ENCODE results near the gene GDF15.
"Not testable (repeated sequence)": the region's sequence is repeated elsewhere in the genome, so short reads cannot be mapped to it uniquely, and the experiment has no call there.

- TF ChIP-seq ZNF513 (tag by site-specific recombination; IDR thresholded peaks at IDR 0.05); MYNN (tag by site-specific recombination; IDR thresholded peaks at IDR 0.05; ENCODE audit: borderline replicate concordance); ATF2 (tag by site-specific recombination; IDR thresholded peaks at IDR 0.05; ENCODE audit: low read depth); REST (tag by site-specific recombination; IDR thresholded peaks at IDR 0.05); CTCF (tag by site-specific recombination; IDR thresholded peaks at IDR 0.05); MEIS1 (CRISPR knock-in tag; IDR thresholded peaks at IDR 0.05; ENCODE audit: borderline replicate concordance); ZNF2 (tag by site-specific recombination; IDR thresholded peaks at IDR 0.05); ZNF639 (tag by site-specific recombination; IDR thresholded peaks at IDR 0.05): not testable (repeated sequence)
Measured at GRCh38 chr19:18348818-18349339, 37.1 kb upstream of the GDF15 start.
